Measurements from ENCODE around the gene TANC1.

The TANC1 gene

DNA sequence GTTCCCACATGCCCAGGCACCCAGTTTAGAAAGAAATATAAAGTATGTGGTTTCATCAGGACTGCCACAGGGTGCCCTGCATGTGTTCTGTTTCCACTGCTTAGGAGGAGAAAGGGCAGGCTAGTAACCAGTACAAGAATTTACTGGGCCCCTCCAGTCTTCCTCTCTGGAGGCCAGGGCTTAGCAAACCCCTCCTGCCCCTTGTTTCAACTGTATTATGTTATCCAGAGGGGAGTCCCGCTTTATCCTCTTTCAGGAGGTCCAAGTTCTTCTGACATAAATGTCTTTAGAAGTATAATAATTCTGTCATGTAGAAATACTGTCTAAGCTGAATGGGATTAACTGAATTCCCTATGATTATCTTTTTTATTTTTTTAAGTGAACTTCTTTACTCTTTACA is 185.9 kb downstream of the TANC1 start:
- H4K91ac ChIP-seq (ENCODE audit: low read depth, low read length): no peak overlapping the region
- H3K27ac ChIP-seq (ENCODE audit: low read depth, low read length): no peak overlapping the region
- peaks cover 8% of the 10 kb centered on the region for H3K79me1 ChIP-seq (ENCODE audit: low read length)
- H3K4me2 ChIP-seq (ENCODE audit: low read length): no peak overlapping the region
- H3K4me3 ChIP-seq (ENCODE audit: low read depth, low read length): no peak overlapping the region
- no peaks in the 10 kb centered on the region for H3K9me3 ChIP-seq (ENCODE audit: insufficient read depth, low read depth, low read length)
- no peak overlapping the region for H3K9ac ChIP-seq (ENCODE audit: low read length)
- no peak overlapping the region for H2BK5ac ChIP-seq (ENCODE audit: low read depth, low read length, poor library complexity)
- H4K12ac ChIP-seq (ENCODE audit: low read depth, low read length): no peak overlapping the region
- H2BK120ac ChIP-seq (ENCODE audit: insufficient read depth, low read length, poor library complexity): no peak overlapping the region
- H2AFZ ChIP-seq (ENCODE audit: insufficient read depth, low read length, poor library complexity): no peak overlapping the region
- peaks cover 6 to 7% of the 10 kb centered on the region in 2 experiments for H3K36me3 ChIP-seq (ENCODE audit: control insufficient read depth in 1 of 2, insufficient read depth in 2 of 2, low read length in 2 of 2)
- no CpG with 5 or more reads among the region's 1 CpG for WGBS (ENCODE audit: extremely low coverage, insufficient coverage, insufficient read length)
- H3K14ac ChIP-seq (ENCODE audit: low read length): no peak overlapping the region
- H2BK12ac ChIP-seq (ENCODE audit: low read length): no peak overlapping the region
- H3K23ac ChIP-seq (ENCODE audit: low read length): no peak overlapping the region
- no peak overlapping the region for H4K8ac ChIP-seq (ENCODE audit: low read depth, low read length)
- H2AK5ac ChIP-seq (ENCODE audit: low read length): no peak overlapping the region
- no peak for DNase-seq
- H3K27me3 ChIP-seq (ENCODE audit: insufficient read depth, low read length): no peaks in the 10 kb centered on the region
- H3K4ac ChIP-seq (ENCODE audit: low read depth, low read length): peak overlapping the region; percentile 43
- H3K18ac ChIP-seq (ENCODE audit: low read length): no peak overlapping the region
- H3K4me1 ChIP-seq (ENCODE audit: control insufficient read depth in 1 of 2, insufficient read depth in 2 of 2, low read length in 2 of 2): peaks cover 27 to 42% of the 10 kb centered on the region in 2 experiments
- H3K79me2 ChIP-seq (ENCODE audit: control insufficient read depth, insufficient read depth, low read length, poor library complexity): no peaks in the 10 kb centered on the region

DNA sequence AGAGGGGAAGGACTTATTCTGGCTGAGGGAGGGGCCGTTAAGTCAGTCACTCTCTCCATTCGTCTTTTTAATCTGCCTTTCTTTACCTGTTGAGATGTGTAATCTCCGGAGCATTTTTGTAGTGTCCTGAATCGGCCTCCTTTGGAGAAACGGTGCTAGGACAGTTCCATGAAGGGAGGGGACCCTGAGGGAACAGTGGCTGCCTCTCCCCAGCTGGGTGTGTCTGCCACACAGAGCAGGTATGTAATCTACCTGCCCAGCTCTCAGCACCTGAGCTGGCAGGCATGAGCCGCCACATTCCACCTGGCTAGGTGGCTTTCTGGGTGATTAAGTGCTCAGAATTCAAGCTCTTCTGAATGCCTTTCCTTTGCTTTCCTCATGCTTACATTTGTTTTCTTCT is 186.9 kb downstream of the TANC1 start:
- Histone ChIP-seq H2BK12ac (ENCODE audit: low read length) (no peak overlapping the region), H3K4ac (ENCODE audit: low read depth, low read length) (no peak overlapping the region), H3K18ac (ENCODE audit: low read length) (no peak overlapping the region), H3K14ac (ENCODE audit: low read length) (no peak overlapping the region), H3K36me3 (ENCODE audit: control insufficient read depth in 1 of 2, insufficient read depth in 2 of 2, low read length in 2 of 2) (peaks cover 4 to 5% of the 10 kb centered on the region in 2 experiments), H4K8ac (ENCODE audit: low read depth, low read length) (no peak overlapping the region), H3K4me2 (ENCODE audit: low read length) (no peak overlapping the region), H3K27me3 (ENCODE audit: insufficient read depth, low read length) (no peaks in the 10 kb centered on the region), H2AK5ac (ENCODE audit: low read length) (no peak overlapping the region), H3K27ac (ENCODE audit: low read depth, low read length) (no peak overlapping the region), H2BK120ac (ENCODE audit: insufficient read depth, low read length, poor library complexity) (no peak overlapping the region), H3K23ac (ENCODE audit: low read length) (no peak overlapping the region), H3K9ac (ENCODE audit: low read length) (no peak overlapping the region), H3K9me3 (ENCODE audit: insufficient read depth, low read depth, low read length) (no peaks in the 10 kb centered on the region), H2AFZ (ENCODE audit: insufficient read depth, low read length, poor library complexity) (no peak overlapping the region), H4K12ac (ENCODE audit: low read depth, low read length) (no peak overlapping the region), H3K4me1 (ENCODE audit: control insufficient read depth in 1 of 2, insufficient read depth in 2 of 2, low read length in 2 of 2) (peaks cover 25 to 38% of the 10 kb centered on the region in 2 experiments), H3K79me1 (ENCODE audit: low read length) (peaks cover 8% of the 10 kb centered on the region), H2BK5ac (ENCODE audit: low read depth, low read length, poor library complexity) (no peak overlapping the region), H4K91ac (ENCODE audit: low read depth, low read length) (no peak overlapping the region), H3K4me3 (ENCODE audit: low read depth, low read length) (no peak overlapping the region), H3K79me2 (ENCODE audit: control insufficient read depth, insufficient read depth, low read length, poor library complexity) (no peaks in the 10 kb centered on the region)
- no CpG with 5 or more reads among the region's 6 CpGs for WGBS (ENCODE audit: extremely low coverage, insufficient coverage, insufficient read length)
- peak; percentile 83 for DNase-seq

DNA sequence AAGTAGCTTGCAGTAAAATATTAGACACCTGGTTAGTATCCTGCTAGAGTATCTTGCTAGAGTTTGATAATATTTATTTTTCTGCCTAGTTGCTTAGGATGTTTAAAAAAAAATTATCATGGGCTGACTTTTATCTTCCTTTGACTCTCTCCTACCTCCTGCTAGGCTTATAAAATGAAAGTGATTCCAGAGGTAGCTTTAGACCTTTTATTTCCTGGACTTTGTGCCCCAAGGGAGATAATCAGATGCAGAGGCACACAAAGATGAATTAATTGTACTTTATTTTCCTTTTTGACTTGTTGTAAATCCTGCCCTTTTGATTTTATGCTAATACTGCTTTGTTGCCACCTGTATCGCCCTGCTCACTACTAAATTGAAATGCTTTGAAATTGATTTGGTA is 187.4 kb downstream of the TANC1 start:
- no peak for DNase-seq
- no peak overlapping the region for H3K14ac ChIP-seq (ENCODE audit: low read length)
- peaks cover 8% of the 10 kb centered on the region for H3K79me1 ChIP-seq (ENCODE audit: low read length)
- H3K36me3 ChIP-seq (ENCODE audit: control insufficient read depth in 1 of 2, insufficient read depth in 2 of 2, low read length in 2 of 2): peaks cover 6 to 7% of the 10 kb centered on the region in 2 experiments
- no peak overlapping the region for H2BK120ac ChIP-seq (ENCODE audit: insufficient read depth, low read length, poor library complexity)
- no peak overlapping the region for H2BK12ac ChIP-seq (ENCODE audit: low read length)
- H4K91ac ChIP-seq (ENCODE audit: low read depth, low read length): no peak overlapping the region
- no peak overlapping the region for H3K4ac ChIP-seq (ENCODE audit: low read depth, low read length)
- H3K9ac ChIP-seq (ENCODE audit: low read length): no peak overlapping the region
- H3K79me2 ChIP-seq (ENCODE audit: control insufficient read depth, insufficient read depth, low read length, poor library complexity): no peaks in the 10 kb centered on the region
- no peak overlapping the region for H3K4me2 ChIP-seq (ENCODE audit: low read length)
- no peaks in the 10 kb centered on the region for H3K27me3 ChIP-seq (ENCODE audit: insufficient read depth, low read length)
- no CpG with 5 or more reads among the region's 1 CpG for WGBS (ENCODE audit: extremely low coverage, insufficient coverage, insufficient read length)
- H2BK5ac ChIP-seq (ENCODE audit: low read depth, low read length, poor library complexity): no peak overlapping the region
- H3K23ac ChIP-seq (ENCODE audit: low read length): no peak overlapping the region
- no peak overlapping the region for H3K18ac ChIP-seq (ENCODE audit: low read length)
- no peak overlapping the region for H3K4me3 ChIP-seq (ENCODE audit: low read depth, low read length)
- H2AFZ ChIP-seq (ENCODE audit: insufficient read depth, low read length, poor library complexity): no peak overlapping the region
- no peak overlapping the region for H4K12ac ChIP-seq (ENCODE audit: low read depth, low read length)
- H3K4me1 ChIP-seq (ENCODE audit: control insufficient read depth in 1 of 2, insufficient read depth in 2 of 2, low read length in 2 of 2): peaks cover 26 to 37% of the 10 kb centered on the region in 2 experiments
- no peak overlapping the region for H2AK5ac ChIP-seq (ENCODE audit: low read length)
- no peaks in the 10 kb centered on the region for H3K9me3 ChIP-seq (ENCODE audit: insufficient read depth, low read depth, low read length)
- no peak overlapping the region for H3K27ac ChIP-seq (ENCODE audit: low read depth, low read length)
- H4K8ac ChIP-seq (ENCODE audit: low read depth, low read length): no peak overlapping the region

DNA sequence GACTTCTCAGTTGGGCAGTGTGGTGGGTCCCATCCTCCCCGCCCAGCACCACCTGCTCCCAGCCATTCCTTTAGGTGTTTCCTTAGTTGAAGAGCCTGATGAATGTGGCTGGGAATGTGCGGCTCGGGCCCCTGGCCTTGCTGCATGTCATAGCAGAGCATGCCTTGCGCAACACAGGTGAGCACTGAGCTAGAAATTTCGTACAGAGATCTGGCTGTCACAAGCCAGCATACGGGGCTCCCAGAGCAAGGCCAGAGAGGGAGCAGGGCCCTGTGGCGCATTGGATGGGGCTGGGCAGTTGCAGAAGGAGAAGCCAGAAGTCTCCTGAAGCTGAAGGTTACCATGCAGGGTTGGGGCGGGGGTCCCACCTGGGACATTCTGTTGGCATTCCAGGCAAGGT is 188.4 kb downstream of the TANC1 start:
- peak overlapping the region; percentile 33 for H4K8ac ChIP-seq (ENCODE audit: low read depth, low read length)
- no peak overlapping the region for H3K23ac ChIP-seq (ENCODE audit: low read length)
- peaks cover 8% of the 10 kb centered on the region for H3K79me1 ChIP-seq (ENCODE audit: low read length)
- no CpG with 5 or more reads among the region's 8 CpGs for WGBS (ENCODE audit: extremely low coverage, insufficient coverage, insufficient read length)
- H3K9me3 ChIP-seq (ENCODE audit: insufficient read depth, low read depth, low read length): no peaks in the 10 kb centered on the region
- H3K14ac ChIP-seq (ENCODE audit: low read length): peak overlapping the region; percentile 12
- H4K12ac ChIP-seq (ENCODE audit: low read depth, low read length): no peak overlapping the region
- H2BK5ac ChIP-seq (ENCODE audit: low read depth, low read length, poor library complexity): peak overlapping the region; percentile 29
- H3K36me3 ChIP-seq (ENCODE audit: control insufficient read depth in 1 of 2, insufficient read depth in 2 of 2, low read length in 2 of 2): peaks cover 5 to 7% of the 10 kb centered on the region in 2 experiments
- H2AFZ ChIP-seq (ENCODE audit: insufficient read depth, low read length, poor library complexity): no peak overlapping the region
- peaks cover 27 to 37% of the 10 kb centered on the region in 2 experiments for H3K4me1 ChIP-seq (ENCODE audit: control insufficient read depth in 1 of 2, insufficient read depth in 2 of 2, low read length in 2 of 2)
- peak overlapping the region; percentile 74 for H4K91ac ChIP-seq (ENCODE audit: low read depth, low read length)
- H2BK120ac ChIP-seq (ENCODE audit: insufficient read depth, low read length, poor library complexity): peak overlapping the region; percentile 40
- no peak overlapping the region for H2BK12ac ChIP-seq (ENCODE audit: low read length)
- H3K9ac ChIP-seq (ENCODE audit: low read length): no peak overlapping the region
- no peaks in the 10 kb centered on the region for H3K27me3 ChIP-seq (ENCODE audit: insufficient read depth, low read length)
- DNase-seq: peak; percentile 99
- no peak overlapping the region for H3K4me2 ChIP-seq (ENCODE audit: low read length)
- H2AK5ac ChIP-seq (ENCODE audit: low read length): peak overlapping the region; percentile 44
- no peak overlapping the region for H3K4me3 ChIP-seq (ENCODE audit: low read depth, low read length)
- H3K18ac ChIP-seq (ENCODE audit: low read length): peak overlapping the region; percentile 44
- H3K4ac ChIP-seq (ENCODE audit: low read depth, low read length): no peak overlapping the region
- no peaks in the 10 kb centered on the region for H3K79me2 ChIP-seq (ENCODE audit: control insufficient read depth, insufficient read depth, low read length, poor library complexity)
- H3K27ac ChIP-seq (ENCODE audit: low read depth, low read length): peak overlapping the region; percentile 77

All from trophoblast cell (in vitro differentiated cells and primary cell).